Ecto neural progenitor cell (in vitro differentiated cells): ENCODE data around the gene TLK2.

Experiments
- DNase-seq: peaks from one replicate; pipeline ENCODE4 v3.0.0-alpha.2; 2018; ENCODE audit warnings: low spot score

Gene TLK2

GRCh38 chr17:62655656-62656055, 177.0 kb downstream of the TLK2 start:
- DNase-seq: no peak

- DNase-seq: no peak
Observed at GRCh38 chr17:62656446-62656845, 177.8 kb downstream of the TLK2 start.

GRCh38 chr17:62657145-62657665, 178.6 kb downstream of the TLK2 start:
- DNase-seq: no peak

GRCh38 chr17:62657690-62658089, 179.1 kb downstream of the TLK2 start:
- no peak for DNase-seq

GRCh38 chr17:62658136-62658920, 179.7 kb downstream of the TLK2 start:
- DNase-seq: no peak

GRCh38 chr17:62660629-62661118, 182.0 kb downstream of the TLK2 start:
- no peak for DNase-seq

GRCh38 chr17:62661337-62661736, 182.7 kb downstream of the TLK2 start:
- DNase-seq: no peak

GRCh38 chr17:62662855-62663254, 184.2 kb downstream of the TLK2 start:
- no peak for DNase-seq
